A549 treated with AZD2906 at 1 μM for 4 hours (cell line): ENCODE measurements around the gene LURAP1L. TPM values are rescaled to one million over a fixed set of nuclear protein-coding genes. Genes with fewer than 3 reads are reported as not detected.

Experiments
- total RNA-seq: library from RNA; stranded (reverse); fragments of 200-300 nt; extraction: Qiagen RNA extraction; gene quantifications from 5 replicates; pipeline ENCODE4 v1.2.3, GENCODE V29; 2022

LURAP1L gene
- total RNA-seq: 23.7 to 28.8 TPM (median 26.7 TPM) in 5 replicates

GRCh38 chr9:12774861-12775678 is at the start of gene LURAP1L:
LURAP1L (plus strand) TSS chr9:12775020; CDS start chr9:12775716, 696 bp downstream.

Other genes starting within 250 kb of the LURAP1L start
- gene TYRP1, start 81.6 kb upstream of the LURAP1L start, total RNA-seq: 0.17 TPM in 1 of 5 replicates, not detected in the others